ENCODE results near the gene ZNF264.

GRCh38 chr19:57240311-57241090 is 49.2 kb downstream of the ZNF264 start, which contains the start of gene ZNF805:
- peak; percentile 81 to 94 (median 83) for TF ChIP-seq POLR2AphosphoS5 (IDR thresholded peaks at IDR 0.05)
- TF ChIP-seq, protein P1, sequence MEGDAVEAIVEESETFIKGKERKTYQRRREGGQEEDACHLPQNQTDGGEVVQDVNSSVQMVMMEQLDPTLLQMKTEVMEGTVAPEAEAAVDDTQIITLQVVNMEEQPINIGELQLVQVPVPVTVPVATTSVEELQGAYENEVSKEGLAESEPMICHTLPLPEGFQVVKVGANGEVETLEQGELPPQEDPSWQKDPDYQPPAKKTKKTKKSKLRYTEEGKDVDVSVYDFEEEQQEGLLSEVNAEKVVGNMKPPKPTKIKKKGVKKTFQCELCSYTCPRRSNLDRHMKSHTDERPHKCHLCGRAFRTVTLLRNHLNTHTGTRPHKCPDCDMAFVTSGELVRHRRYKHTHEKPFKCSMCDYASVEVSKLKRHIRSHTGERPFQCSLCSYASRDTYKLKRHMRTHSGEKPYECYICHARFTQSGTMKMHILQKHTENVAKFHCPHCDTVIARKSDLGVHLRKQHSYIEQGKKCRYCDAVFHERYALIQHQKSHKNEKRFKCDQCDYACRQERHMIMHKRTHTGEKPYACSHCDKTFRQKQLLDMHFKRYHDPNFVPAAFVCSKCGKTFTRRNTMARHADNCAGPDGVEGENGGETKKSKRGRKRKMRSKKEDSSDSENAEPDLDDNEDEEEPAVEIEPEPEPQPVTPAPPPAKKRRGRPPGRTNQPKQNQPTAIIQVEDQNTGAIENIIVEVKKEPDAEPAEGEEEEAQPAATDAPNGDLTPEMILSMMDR (IDR thresholded peaks at IDR 0.05): peak in 2 of 7 experiments; percentile 19 to 20

Data from stomach (tissue), 4 donors.